ENCODE results near the gene SRBD1.
A peak's percentile ranks its signal among the peaks of the same experiment; 100 is the strongest.

SRBD1 gene

DNA sequence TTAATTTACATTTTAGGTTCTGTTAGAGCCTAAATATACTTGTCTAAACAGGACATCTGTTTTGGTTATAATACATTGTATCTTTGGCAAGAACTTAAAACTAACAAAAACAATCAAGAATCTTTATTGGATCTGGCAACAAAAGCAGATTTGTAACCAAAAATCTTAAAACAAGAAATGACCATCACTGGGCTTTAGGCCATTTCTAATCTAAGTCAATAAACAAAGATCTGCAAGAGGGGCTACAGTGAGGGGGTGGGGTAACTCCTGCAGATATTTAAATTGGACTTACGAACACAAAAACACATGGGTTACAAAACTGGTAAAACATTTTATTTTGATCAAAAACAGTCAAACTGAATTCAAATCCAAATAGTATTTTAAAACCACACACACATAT is 77.3 kb downstream of the SRBD1 start:
- no peaks in the 10 kb centered on the region for H3K27me3 Mint-ChIP-seq (ENCODE audit: low read depth, poor library complexity)
- no peaks in the 10 kb centered on the region for H3K9me3 Mint-ChIP-seq
- H3K27ac Mint-ChIP-seq = no peak overlapping the region
- H3K4me3 Mint-ChIP-seq = no peak overlapping the region
- TF ChIP-seq, protein P1, sequence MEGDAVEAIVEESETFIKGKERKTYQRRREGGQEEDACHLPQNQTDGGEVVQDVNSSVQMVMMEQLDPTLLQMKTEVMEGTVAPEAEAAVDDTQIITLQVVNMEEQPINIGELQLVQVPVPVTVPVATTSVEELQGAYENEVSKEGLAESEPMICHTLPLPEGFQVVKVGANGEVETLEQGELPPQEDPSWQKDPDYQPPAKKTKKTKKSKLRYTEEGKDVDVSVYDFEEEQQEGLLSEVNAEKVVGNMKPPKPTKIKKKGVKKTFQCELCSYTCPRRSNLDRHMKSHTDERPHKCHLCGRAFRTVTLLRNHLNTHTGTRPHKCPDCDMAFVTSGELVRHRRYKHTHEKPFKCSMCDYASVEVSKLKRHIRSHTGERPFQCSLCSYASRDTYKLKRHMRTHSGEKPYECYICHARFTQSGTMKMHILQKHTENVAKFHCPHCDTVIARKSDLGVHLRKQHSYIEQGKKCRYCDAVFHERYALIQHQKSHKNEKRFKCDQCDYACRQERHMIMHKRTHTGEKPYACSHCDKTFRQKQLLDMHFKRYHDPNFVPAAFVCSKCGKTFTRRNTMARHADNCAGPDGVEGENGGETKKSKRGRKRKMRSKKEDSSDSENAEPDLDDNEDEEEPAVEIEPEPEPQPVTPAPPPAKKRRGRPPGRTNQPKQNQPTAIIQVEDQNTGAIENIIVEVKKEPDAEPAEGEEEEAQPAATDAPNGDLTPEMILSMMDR (IDR thresholded peaks at IDR 0.05) = no peak
- no peak for DNase-seq
- H3K4me1 Mint-ChIP-seq = peaks cover 12% of the 10 kb centered on the region
- peaks cover 15% of the 10 kb centered on the region for H3K36me3 Mint-ChIP-seq (ENCODE audit: low read depth)

DNA sequence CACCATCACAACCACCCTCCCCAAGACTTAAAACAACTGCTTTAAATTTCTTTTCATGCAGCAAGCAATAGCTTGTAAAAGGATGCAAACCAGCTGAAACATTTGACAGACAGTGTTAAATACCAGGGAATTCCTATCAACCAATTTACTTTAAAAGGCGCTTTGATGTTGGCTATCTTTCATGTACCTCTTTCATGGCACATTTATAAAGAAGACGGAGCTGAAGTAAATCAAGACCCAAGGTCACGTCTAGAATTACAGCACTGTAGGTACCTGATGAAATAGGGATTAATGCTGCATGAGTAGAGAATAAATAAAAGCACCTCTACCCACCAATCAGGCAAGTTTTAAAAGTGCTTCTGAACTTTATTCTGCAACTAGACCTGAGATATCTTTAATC is 78.9 kb downstream of the SRBD1 start:
- no peaks in the 10 kb centered on the region for H3K27me3 Mint-ChIP-seq (ENCODE audit: low read depth, poor library complexity)
- no peak overlapping the region for H3K4me3 Mint-ChIP-seq
- TF ChIP-seq, protein P1 (IDR thresholded peaks at IDR 0.05) = no peak
- H3K9me3 Mint-ChIP-seq = no peaks in the 10 kb centered on the region
- no peak for DNase-seq
- H3K27ac Mint-ChIP-seq = no peak overlapping the region
- peaks cover 8% of the 10 kb centered on the region for H3K36me3 Mint-ChIP-seq (ENCODE audit: low read depth)
- H3K4me1 Mint-ChIP-seq = peaks cover 12% of the 10 kb centered on the region

DNA sequence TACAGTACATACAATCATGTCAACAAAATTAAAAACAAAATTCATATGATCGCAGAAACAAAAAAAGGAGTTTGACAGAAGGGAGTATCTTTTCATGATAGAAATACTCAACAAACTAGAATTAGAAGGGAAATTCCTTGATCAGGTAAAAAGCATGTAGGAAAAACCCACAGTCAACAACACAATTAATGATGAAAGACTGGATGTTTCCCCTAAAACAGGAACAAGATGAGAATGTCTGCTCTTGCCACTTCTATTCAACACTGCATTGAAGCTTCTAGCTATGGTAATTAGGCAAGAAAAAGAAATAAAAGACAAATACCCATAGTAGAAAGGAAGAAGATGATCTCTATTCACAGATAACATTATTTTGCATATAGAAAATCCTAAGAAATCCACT is 87.1 kb downstream of the SRBD1 start:
- no peak for DNase-seq
- peaks cover 4% of the 10 kb centered on the region for H3K9me3 Mint-ChIP-seq
- no peak overlapping the region for H3K27ac Mint-ChIP-seq
- no peaks in the 10 kb centered on the region for H3K4me1 Mint-ChIP-seq
- no peaks in the 10 kb centered on the region for H3K27me3 Mint-ChIP-seq (ENCODE audit: low read depth, poor library complexity)
- H3K4me3 Mint-ChIP-seq = no peak overlapping the region
- peaks cover 43% of the 10 kb centered on the region for H3K36me3 Mint-ChIP-seq (ENCODE audit: low read depth)
- TF ChIP-seq, protein P1 (IDR thresholded peaks at IDR 0.05) = no peak

DNA sequence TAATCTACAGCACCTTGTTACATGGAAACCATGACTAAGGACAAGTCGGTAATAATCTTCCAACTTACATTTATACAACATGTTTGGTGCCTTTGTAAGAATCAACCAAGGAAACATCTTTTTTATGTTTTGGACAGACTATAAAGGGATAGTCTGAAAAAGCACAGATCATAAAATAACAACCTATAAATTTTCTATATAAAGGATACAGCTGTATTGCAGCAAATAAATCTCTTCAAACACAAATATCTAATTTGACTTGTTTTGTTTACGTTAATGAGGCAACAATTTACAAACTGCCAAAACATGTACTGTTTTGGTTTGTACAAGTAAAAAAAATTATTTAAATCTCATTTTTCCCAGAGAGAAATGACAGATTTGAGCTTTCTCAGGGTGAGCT is 92.5 kb downstream of the SRBD1 start:
- TF ChIP-seq, protein P1 (IDR thresholded peaks at IDR 0.05) = no peak
- Mint-ChIP-seq H3K4me1 (no peaks in the 10 kb centered on the region), H3K9me3 (no peaks in the 10 kb centered on the region), H3K4me3 (no peak overlapping the region), H3K27ac (no peak overlapping the region), H3K36me3 (ENCODE audit: low read depth) (peaks cover 17% of the 10 kb centered on the region), H3K27me3 (ENCODE audit: low read depth, poor library complexity) (no peaks in the 10 kb centered on the region)
- DNase-seq = no peak

DNA sequence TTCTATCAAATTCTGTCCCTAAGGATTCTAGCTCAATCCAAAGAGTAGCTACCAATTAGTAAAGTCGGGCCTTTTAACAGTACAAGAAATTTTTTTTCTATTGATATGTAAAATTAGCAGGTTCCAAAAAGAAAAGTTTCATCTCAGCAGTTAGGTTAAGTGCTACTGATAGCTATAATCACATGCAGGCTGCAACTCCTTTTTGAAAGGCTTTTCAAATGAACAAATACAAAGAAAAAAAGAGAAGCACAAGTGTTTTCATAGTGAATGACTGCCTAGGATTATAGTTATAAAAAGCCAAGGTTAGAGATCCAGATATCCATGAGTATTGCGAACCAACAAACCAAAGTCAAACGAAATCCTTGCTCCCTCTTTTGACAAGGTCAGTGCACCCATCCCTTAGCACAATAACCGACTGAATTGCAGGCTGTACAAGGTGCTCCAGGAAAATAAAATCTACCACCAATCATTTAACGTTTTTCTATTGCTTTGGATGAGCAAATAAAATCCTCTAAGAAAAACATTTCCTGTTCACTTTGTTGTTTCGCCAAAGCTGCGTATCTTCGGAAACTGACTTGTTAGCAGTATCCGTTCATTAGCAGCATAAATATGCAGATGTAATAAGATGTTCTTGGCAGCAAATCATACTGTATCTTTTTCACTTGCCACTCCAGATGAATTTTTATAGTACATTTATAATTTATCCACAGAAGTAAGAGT is 100.2 kb downstream of the SRBD1 start:
- no peaks in the 10 kb centered on the region for H3K9me3 Mint-ChIP-seq
- H3K4me1 Mint-ChIP-seq = peaks cover 9% of the 10 kb centered on the region
- peaks cover 7% of the 10 kb centered on the region for H3K36me3 Mint-ChIP-seq (ENCODE audit: low read depth)
- H3K4me3 Mint-ChIP-seq = no peak overlapping the region
- H3K27me3 Mint-ChIP-seq (ENCODE audit: low read depth, poor library complexity) = no peaks in the 10 kb centered on the region
- no peak for DNase-seq
- TF ChIP-seq, protein P1 (IDR thresholded peaks at IDR 0.05) = no peak
- peak overlapping the region; percentile 24 for H3K27ac Mint-ChIP-seq

DNA sequence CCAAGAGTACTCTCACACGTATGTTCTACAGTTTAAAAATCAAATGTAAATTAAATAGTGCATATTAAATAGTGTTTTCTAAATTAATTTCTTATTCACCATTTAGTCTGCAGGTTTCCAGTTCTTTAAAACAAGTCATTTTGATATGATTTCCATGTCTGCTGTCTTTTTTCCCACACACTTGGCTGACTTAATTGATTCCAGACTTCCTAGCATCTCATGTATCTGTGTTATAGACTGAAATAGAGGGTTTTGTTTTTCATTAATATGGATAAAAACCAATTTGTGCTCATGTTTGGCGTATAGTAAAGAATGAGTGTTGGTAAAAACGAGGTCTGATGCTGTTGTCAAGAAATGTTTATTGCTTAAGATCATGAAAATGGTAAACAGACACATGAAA is 104.3 kb downstream of the SRBD1 start:
- Mint-ChIP-seq H3K4me3 (no peak overlapping the region), H3K9me3 (peaks cover 11% of the 10 kb centered on the region), H3K27me3 (ENCODE audit: low read depth, poor library complexity) (no peaks in the 10 kb centered on the region), H3K4me1 (no peaks in the 10 kb centered on the region), H3K27ac (no peak overlapping the region), H3K36me3 (ENCODE audit: low read depth) (peaks cover 13% of the 10 kb centered on the region)
- TF ChIP-seq, protein P1 (IDR thresholded peaks at IDR 0.05) = no peak
- DNase-seq = no peak
